GM19455 (cell line): Measurements from ENCODE around the gene IKZF2.

Source experiments
- ATAC-seq: cut with Tn5 transposase; IDR thresholded peaks from one replicate; pipeline ENCODE4 v1.9.1; 2021; ENCODE audit not compliant: unreplicated experiment

Gene IKZF2

DNA sequence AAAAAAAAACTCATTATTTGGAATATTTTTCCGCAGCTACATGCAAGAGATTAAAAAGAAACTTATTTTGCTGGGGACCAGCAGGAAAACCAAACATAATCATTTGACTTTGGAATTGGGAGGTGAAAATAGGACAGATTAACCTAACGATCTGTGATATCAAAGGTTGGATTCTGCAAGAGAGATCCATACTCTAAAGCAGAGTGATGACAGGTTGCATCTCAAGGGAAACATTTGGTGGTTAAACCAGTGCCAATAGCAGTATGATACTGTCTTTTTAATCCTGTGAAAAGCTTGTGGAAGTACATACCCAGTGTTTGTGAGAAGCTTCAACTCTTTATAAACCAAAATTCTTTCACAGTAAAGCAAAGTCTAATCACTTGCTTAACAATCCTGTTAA lies 5.3 kb upstream of the IKZF2 start:
- no peak for ATAC-seq

DNA sequence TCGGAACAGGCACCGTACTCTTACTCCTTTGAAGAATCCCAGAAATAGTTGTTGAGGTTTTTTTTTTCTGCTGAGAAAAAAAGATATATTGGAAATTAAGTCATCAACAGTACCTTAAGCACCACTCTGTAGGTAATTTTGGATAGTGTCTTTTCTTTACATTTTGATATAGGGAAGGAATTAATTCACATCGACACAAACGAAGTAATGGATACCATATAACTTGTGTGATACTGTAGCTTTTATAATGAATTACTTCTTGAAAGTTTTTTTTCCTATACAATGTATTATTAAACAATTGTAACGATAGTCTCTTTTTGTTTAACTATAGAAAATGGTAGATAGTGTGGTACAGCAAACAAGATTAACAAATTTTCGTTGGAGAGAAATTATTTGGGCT lies 1.5 kb upstream of the IKZF2 start:
- no peak for ATAC-seq

DNA sequence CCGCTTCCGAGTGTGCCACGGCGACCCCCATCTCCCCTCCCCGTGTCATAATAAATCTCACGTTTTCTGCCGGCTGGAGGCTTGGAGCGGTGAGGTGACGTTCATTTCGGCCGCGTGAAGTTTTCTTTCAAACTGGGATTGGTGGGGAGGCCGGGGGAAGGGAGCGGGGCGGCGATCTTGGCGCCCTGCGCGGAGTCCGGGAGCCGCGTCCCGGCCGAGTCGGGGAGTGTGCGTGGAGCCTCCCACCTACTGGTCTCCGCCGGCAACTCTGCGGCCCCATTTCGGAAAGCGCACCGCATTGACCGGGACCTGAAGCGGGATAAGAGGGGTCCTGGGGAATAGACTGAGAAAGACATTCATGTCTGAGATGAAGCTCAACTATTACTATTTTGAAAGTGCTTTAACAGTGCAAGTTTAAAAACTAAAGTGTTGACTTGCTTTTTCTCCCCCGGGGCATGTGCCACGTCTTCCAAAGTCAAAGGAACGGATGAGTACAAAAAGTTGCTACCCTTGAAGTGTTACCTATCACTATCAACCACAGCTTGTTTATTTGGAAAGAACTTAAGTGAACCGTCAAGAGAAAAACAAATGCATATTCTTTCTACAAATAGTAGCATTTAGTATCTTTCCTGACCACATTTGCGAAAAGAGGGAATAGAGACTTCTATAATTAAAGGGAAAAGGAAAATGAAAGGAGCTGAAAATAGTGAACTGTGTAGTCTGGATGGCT lies 818 bp upstream of the IKZF2 start:
- ATAC-seq = peak; percentile 24

DNA sequence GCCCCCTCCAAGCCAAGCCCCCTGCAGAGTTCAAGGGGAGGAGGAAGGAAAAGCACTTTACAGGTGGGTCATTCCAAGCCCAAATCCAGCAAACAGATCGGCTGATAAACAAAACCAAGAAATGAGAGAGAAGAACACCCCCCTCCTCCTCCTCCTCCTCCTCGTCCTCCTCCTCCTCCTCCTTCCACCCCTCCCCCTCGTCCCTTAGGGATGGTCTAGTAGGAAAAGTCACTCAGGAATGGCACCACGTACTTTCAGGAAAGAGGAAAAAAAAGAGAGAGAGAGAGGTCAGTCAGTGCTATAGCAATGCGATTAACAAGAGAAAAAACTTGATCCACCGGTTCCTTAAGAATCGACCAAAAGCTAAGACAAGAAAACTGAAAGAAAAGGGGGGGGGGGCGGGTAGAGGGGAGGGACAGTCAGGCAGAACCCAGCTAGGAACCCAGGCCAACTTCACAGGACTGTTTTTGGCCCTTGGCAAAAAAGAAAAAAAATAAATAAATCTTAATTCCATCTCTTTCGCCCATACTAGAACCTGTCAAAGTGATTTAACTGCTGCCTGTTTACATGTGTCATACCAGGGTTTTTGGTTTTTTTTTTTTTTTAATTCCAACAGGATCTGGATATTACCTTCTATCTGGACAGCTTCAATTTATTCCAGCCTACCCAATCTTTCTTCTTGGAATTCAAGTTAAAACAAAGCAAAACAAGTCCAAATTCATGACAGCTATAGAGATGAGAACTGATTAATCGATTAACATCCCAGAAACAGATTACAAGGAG lies 906 bp downstream of the IKZF2 start:
- ATAC-seq = no peak

DNA sequence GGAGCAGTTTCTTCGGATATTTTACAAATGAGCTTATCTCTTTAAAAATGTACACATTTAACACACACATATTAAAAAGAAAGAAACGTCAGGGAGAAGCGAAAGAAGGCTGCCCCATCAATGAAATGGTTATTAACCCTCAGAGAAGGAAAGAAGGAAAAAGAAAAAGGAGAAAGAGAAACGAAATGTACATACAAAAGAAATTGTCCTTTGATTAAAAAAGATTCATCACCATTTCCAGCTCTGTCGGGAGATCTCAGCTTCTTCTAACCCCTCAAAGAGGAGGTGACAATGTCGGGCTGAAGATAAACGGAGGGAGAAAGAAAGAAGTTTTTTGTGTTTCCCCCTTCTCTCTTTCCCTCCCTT lies 1.5 kb downstream of the IKZF2 start:
- no peak for ATAC-seq

DNA sequence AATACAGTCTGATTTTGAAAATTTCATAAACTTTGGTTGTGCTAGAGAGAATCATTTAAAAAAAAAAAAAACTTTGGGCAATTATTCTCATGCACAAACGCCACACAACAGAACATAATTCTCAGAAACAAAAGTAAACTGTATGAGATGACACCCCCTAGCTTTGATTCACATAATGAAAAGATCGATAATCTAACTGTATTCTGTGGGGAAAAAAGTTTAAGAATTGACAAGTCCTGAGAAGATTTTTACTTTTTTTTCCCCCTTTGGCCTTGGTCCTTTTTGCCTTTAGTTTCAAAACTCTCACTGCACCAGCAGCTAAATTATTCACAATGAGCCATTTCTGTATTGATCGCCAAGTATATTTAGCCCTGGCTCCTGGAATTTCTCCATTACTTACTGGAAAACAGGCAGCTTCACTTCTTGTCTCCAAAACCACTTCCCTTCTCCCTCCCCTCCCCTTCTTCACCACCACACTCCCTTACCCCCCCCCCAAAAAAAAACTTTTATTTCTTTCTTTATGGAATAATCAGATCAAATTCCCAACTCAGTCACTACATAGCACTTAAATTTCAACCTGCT lies 2.0 kb downstream of the IKZF2 start:
- no peak for ATAC-seq

DNA sequence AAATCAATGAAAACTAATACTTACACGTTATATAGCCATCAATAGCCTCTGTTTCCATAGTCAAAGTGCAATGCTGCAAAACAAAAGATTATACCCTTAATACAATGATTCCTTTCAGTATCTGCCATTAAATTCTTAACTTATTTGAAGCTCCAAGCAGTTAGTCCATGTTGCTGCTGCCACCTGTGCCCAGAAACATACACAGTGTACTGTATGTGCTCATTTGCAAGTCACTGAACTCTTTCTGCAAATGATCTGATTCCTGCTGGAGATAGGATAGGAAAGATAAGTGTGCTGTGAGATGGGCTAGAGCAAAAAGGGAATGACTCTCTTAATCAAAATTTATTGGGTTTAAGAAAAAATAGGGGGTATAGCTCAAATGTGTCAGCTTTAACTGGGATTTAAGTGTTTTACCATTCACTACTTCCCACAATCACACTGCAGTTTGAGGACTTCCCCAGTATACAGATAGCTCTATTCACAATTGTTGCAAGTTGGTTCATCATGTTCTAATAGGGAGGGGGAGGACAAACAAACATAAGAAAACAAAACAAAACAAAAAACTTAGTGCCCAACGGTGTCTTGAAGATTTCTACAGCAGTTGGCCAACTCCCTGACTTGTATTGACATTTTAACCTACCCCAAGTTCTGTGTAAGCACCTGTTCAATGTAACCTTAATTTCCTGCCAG lies 2.7 kb downstream of the IKZF2 start:
- no peak for ATAC-seq

DNA sequence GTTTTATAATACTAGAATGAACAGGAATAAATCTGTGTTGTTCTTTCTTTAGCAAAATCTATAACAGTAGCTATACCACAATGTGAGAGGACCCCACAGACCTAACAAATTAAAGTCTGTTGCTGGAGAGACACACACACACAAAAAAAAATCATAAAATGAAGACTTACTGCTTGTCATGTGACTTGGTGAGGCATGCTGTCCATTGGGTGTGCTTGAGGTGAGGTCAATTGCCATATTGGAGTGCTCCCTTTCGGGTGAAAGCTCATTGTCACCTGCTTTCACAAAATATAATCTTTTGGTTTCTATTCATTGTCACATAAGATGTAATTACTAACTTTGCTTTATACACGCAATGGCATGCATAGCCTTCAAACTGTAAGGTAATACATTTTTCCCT lies 3.9 kb downstream of the IKZF2 start:
- no peak for ATAC-seq

DNA sequence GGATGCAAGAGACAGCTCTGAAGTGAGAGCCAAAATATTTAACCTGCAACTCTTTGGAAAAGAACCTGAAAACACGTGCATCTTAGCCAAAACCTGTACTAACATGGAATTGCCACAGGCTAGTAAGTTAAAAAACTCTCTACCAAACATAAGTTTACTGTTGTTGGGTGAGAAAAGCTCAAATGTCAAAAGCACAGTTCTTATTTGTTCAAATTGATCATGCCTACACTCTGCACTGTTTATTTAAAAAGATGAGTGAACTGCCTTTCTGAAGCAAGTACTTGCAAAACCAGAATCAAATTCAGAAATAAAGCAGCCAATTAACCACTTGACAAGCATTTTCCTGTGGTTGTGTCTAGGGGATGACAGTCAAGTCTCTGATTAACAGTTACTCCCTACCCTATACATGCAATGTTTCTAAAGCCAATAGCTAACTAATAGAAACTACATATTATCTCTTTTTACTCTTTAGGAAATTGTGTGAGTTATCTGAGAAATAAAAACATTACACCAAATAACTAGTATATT lies 5.6 kb downstream of the IKZF2 start:
- ATAC-seq = no peak

DNA sequence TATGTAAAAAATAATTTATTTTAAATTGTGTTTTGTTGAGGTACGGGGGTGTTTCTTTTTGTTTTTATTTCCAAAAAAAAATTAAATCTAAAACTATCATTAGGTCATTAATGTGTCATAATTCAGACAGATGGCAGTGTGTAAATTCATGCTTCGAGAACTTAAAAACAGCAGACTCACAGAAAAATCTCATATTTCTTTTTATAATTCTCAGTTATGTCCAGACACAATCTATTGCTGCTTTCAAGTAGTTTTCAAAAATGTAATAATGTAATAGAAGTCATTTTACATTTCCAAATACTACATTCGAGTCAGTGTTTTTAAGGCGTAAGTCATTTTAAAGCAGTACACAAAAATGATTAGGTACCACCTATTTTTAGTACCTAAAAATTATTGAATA lies 14.3 kb downstream of the IKZF2 start:
- no peak for ATAC-seq

DNA sequence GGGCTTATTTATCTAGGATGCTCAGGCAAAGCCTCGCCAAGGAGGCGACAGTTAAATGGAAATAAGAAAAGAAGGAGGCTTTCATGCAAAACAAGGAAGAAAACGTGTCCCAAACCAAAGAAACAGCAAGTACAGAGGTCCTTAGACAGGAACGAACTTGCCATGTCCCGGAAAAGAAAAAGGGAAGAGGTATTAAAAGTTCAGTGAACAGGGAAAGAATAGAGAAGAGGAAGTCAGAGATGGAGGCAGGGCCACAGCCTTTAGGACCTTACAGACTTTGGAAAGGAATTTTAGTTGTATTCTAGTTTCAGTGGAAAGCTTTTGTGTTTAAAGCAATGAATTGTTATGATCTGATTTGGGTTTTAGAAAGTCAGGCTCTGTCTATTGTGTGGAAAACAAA lies 22.1 kb downstream of the IKZF2 start:
- ATAC-seq = no peak

DNA sequence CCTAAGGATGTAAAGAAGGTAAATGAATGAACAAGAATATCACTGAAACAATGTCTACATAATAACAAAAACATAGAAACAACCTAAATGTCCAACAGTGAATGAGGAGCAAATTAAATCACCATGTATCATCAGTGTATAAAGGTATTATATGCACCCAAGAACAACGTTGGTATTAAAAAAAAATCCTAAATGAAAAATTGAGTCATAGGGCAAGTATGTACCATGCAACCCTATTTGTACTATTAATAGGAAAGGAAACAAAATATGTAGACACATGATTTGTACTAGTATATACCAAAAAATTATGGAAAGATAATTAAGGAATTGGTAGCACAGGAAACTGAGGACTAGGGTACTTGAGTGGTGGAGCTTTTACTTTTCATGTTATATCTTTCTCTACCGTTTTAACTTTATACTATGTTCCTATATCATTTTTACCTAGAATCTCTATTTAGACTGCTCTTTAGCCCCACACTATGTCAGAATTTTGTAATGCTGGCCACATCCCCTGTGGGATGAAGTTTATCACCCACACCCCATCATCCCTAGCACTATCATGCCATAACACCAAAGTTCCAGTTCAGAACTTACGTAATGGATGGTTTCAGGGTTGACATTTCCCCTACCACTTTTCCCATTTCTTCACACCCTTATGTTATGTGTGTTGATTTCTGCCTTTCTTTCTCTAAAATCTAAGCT lies 25.6 kb downstream of the IKZF2 start:
- ATAC-seq = no peak

DNA sequence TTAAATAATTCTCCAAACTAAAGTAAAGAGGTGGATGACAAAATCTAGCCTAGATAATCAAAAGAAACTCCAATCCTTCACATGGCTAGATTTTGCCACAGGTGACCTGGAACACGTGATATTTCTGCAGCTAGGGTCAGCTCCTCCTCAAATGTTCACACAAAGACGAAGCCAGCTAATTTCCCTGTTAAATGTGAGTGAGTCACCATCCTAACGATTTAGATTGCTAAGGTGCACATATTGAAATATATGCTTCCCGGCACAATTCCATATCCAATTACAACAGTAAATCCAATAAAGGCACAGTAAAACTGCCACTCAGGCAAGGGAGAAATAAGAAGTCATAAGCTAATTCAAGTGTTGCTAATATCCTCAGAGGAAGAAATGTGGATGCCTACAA lies 28.7 kb downstream of the IKZF2 start:
- ATAC-seq = no peak

DNA sequence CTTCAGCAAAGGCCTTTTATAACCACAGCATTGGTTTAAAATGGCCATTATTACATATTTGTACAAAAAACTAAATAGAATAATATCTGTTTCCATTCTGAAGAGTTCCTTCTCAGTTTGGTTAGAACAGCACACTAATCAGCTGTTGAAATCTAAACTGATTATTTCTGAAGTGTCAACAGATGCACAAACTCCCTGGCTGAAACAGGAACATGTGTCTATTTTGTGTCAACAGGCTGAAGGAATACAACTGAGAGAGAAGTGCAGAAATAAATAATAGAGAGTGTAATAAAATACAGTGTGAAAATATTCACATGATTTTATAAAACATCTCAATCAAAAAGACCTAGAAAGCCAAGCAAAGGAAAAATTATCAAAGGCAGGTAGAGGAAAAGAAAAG lies 29.7 kb downstream of the IKZF2 start:
- ATAC-seq = no peak

DNA sequence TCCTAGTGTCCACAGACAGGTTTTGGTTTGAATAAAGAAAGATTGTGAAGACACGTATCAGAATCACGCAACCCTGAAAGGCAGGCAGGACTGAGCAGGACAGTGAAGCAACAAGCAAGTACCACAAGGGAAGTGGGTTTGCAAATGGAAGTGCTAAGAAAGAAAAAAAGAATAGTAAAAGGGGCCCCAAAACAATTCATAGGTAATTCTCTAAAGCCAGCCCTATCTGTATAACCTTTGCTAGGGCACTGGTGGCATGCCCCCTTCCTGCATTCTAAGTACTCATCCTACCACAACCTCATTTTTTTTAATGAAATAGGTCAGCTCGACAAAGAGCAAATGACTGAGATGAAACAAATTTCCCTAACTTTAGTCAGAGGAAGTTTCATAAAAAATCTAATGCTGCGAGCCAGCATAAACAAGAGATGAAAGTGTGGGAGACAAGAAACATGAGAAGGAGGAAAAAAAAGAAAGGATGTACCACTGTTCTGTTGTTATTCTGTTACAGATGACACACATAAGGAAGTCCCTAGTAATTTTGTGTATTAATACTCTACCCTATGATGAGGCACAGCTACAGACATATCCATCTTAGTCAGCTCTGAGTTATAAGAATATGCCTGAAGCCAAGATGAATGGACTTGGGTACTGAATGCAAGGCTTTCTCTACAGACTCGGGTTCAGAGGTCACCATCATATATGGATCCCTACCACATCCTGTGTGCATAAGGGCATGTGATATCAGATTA lies 32.2 kb downstream of the IKZF2 start:
- ATAC-seq = peak; percentile 80

DNA sequence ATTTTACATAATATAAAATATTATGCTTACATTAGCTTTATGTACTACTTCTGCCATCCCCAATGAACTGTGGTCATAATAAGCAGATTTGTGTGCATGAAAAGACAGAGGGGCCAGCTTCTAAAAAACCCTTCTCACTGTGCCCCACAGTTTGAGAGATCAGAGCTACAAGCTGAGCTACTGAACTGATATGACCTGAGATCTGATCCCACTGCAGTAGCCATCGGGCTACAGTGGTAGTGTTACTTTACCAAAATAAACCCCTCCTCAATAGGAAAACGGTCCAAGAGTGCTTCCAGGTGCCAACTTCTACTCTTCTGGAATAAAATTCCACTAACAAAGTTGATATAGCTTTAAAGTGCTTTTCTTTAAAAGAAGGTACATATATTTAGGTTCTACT lies 43.1 kb downstream of the IKZF2 start:
- no peak for ATAC-seq

DNA sequence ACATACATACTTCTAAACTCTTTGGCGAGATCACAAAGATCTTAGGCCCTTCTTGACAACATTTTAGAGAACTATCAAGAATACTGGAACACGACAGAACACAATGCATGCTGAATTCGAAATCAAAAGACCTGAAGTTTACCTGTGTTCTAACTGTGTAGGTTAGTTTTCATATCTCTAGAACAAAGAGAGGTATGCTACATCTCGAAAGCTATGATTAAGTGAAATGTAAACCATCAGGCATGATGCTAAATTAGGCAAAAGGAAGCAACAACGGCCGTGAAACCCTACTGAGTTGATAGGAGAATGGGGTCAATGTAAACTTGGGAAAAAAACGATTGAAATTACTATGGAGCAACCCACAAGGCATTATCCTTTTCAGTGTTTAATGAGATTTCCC lies 43.7 kb downstream of the IKZF2 start:
- no peak for ATAC-seq

DNA sequence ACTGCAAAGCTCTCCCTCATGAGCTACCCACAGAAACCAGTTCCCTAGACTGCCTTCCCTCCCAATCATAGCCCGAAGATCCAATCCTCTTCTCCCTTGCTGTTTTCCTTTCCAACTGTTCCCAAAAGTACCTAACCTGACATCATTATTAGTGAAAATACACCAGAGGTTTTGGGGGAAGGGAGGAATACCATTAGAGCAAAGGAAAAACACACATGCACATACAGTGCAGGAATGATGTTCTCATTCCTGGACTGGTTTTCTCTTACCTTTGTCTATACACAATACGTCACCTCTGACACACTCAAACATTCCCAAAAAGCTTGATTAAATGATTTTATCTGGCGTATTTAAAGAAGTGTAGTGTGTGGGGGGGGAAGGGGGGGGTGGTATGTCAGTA lies 46.2 kb downstream of the IKZF2 start:
- ATAC-seq = no peak

DNA sequence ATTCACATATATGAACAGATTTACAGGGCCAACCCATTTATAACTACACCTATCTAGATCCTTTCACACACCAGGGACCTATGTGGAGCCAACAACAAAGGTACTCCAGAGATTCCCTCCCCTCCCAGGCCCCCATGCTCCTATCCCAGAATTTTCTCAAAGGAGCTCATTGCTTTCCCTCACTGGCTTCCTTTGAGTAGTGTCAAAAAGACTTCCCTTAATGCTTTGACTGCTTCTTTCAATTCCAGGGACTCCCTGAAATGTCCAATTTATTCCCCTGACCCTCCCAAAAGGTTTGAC lies 46.6 kb downstream of the IKZF2 start:
- no peak for ATAC-seq

DNA sequence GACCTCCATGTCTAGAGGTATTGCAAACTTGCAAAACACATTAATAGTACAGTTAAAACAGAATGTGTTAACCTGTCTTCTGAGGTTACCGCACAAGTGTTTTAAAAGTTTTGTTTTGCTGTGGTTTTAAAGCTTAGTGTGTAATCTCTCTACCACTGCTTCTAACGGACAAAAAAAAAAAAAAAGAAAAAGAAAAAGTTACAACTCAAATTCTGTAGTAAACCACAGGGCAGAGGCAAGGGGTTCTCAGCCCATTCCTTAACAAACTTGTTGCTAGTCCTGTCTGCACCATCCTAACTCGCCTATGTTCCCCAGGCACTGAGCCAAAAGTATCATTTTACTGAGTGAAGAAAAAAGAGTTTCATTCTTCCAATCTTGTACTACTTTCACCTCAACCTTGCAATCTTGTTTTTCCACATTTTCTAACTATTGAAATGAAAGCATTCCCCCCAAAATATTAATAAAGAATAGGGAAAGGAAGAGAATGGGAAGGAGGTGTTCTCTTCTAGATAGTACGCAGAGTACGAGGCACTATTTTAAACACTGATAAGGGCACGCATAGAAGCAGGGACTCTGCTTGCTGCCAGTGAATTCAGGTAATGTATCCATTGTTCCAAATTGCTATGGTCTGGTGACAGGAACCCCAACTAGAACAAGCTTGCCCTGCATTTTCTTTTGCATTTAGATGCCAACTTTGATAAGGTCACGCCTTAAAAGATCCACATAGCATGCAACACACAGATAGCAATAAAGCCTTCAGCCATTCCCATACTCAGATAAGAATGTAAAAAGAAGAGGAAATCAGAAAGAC lies 47.1 kb downstream of the IKZF2 start:
- ATAC-seq = no peak
